ENCODE data around the gene FLVCR2.
A peak's percentile ranks its signal among the peaks of the same experiment; 100 is the strongest.
"Not testable (repeated sequence)": the region's sequence is repeated elsewhere in the genome, so short reads cannot be mapped to it uniquely, and the experiment has no call there.

FLVCR2 gene

GRCh38 chr14:75672605-75673192, 94.3 kb downstream of the FLVCR2 start:
- DNase-seq = peak; percentile 52

GRCh38 chr14:75673345-75674035, 95.1 kb downstream of the FLVCR2 start:
- DNase-seq = peak; percentile 78

GRCh38 chr14:75675265-75675960, 97.0 kb downstream of the FLVCR2 start:
- DNase-seq = no peak

DNA sequence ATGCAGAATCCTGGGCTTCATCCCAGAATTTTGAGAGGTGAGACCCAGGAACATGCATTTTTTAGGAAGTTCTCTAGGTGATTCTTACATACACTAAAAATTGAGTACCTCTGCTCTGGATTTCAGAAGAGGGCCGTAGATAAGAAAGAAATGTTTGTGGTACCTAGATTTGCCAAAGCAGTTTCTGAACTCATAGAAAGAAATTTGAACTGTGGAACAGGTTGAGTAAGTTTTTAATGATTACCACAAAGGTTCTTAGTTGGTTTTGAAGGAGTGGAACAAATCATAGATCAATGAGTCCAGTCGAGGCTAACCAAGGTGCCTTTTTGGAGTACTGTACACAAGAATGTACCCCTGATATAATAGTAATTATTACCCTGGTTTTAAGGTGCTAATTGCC, 107.5 kb downstream of the FLVCR2 start:
- no peak for DNase-seq

DNA sequence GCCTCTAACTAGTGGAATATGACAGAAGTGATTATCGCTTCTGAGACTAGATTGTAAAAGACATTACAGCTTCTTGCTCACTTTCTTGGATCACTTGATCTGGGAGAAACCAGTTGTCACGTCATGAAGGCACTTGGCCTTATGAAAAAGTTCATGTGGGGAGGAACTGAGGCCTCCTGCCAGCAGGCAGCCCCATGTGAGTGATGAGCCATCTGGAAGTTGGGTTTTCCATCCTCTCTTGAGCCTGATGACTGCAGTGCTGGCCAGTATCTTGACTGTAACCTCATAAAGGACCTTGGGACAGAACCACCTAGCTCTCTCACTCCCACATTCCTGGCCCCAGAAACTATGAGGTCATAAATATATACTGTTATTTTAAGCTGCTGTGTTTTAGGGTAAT, 110.6 kb downstream of the FLVCR2 start:
- DNase-seq = no peak

GRCh38 chr14:75690010-75690409, 111.6 kb downstream of the FLVCR2 start:
- no peak for DNase-seq

GRCh38 chr14:75695025-75695424, 116.6 kb downstream of the FLVCR2 start:
- not testable (repeated sequence) for DNase-seq

DNA sequence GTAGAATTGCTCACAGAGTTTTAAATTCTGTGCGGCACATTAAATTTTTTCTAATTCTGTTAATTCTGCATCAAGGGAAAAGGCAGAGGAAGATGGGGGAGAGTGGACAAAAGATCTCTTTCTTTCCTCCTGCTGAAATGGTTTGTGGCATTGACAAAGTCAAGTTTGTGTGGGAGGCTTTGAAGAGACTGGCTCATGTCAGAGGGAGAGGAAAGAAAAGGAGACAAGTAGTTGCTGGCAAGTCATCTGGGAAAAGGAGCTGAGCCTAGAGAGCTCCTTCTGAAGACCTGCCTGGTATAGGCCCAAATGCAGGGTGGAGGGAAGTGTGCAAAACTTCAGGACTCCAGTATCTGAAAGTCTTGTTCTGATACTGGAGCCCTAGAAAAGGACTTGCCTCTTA, 119.0 kb downstream of the FLVCR2 start:
- DNase-seq = no peak

Measured in activated CD4-positive, alpha-beta T cell treated with anti-CD3 and anti-CD28 coated beads, Interleukin-2, amount 50 U/mL, for 16 hours (primary cell).